Fibroblast of villous mesenchyme (primary cell): ENCODE measurements around the gene CNTNAP2. TPM values are rescaled to one million over a fixed set of nuclear protein-coding genes. Genes with fewer than 3 reads are reported as not detected.

Source experiments
- DNase-seq: peaks from one replicate; pipeline ENCODE4 v3.0.0-alpha.2; 2010; ENCODE audit warnings: low read depth
- H3K4me3 ChIP-seq: 2 replicates; pipeline ENCODE4 v1.5.1; 2011; ENCODE audit warnings: low read depth, mild to moderate bottlenecking, low read length
- CTCF ChIP-seq: IDR thresholded peaks from 2 replicates; pipeline ENCODE4 v1.5.1; 2012; ENCODE audit warnings: low read depth, mild to moderate bottlenecking, low read length; ENCODE audit not compliant: insufficient read depth
- total RNA-seq: library from RNA; depleted of rRNA; stranded (reverse); fragments of >200 nt; gene quantifications from 2 replicates; pipeline ENCODE4 v1.2.3, GENCODE V29; 2012

CNTNAP2 gene
- total RNA-seq, 1 donor: not detected

GRCh38 chr7:146544748-146545147 lies 428.1 kb downstream of the CNTNAP2 start:
- no peak for DNase-seq
- no peak for TF ChIP-seq CTCF
- no peak overlapping the region for H3K4me3 ChIP-seq

GRCh38 chr7:146548816-146549215 lies 432.2 kb downstream of the CNTNAP2 start:
- H3K4me3 ChIP-seq: no peak overlapping the region
- no peak for TF ChIP-seq CTCF
- DNase-seq: no peak

- DNase-seq: no peak
Measured at GRCh38 chr7:146554556-146554955, 438.0 kb downstream of the CNTNAP2 start.

GRCh38 chr7:146557971-146558469 lies 441.4 kb downstream of the CNTNAP2 start:
- DNase-seq: no peak
- H3K4me3 ChIP-seq: no peak overlapping the region
- no peak for TF ChIP-seq CTCF

More at GRCh38 chr7:146554556-146554955, 438.0 kb downstream of the CNTNAP2 start:
- TF ChIP-seq CTCF: no peak
- H3K4me3 ChIP-seq: no peak overlapping the region

GRCh38 chr7:146565872-146566271 lies 449.3 kb downstream of the CNTNAP2 start:
- TF ChIP-seq CTCF: no peak
- no peak overlapping the region for H3K4me3 ChIP-seq
- DNase-seq: no peak

GRCh38 chr7:146575903-146576302 lies 459.3 kb downstream of the CNTNAP2 start:
- no peak for TF ChIP-seq CTCF
- DNase-seq: no peak
- no peak overlapping the region for H3K4me3 ChIP-seq

- H3K4me3 ChIP-seq: no peak overlapping the region
- DNase-seq: no peak
- no peak for TF ChIP-seq CTCF
Measured at GRCh38 chr7:146591976-146592375, 475.4 kb downstream of the CNTNAP2 start.
